GM12878 (cell line): ENCODE data around the gene NFATC3. TPM values are rescaled to one million over a fixed set of nuclear protein-coding genes. Genes with fewer than 3 reads are reported as not detected.

Source experiments
- ATAC-seq: fragments of 200-7000 bp; cut with Tn5 transposase; 3 replicates; pipeline ENCODE4 v1.9.1; 2020; ENCODE audit warnings: mild to moderate bottlenecking, moderate library complexity
- BruUV-seq: library from RNA; stranded (reverse); fragments of 400-500 nt; replicated peaks from 2 replicates; lab custom pipeline; 2021; lab: Mats Ljungman, UMichigan
- CTCF ChIA-PET: fragments of 300-600 bp; sonication (Branson Sonifier 250); formaldehyde crosslinking; extraction: SDS; loops from one replicate; lab custom pipeline; 2021; ENCODE audit warnings: inconsistent platforms; lab: Yijun Ruan, JAX
- POLR2A ChIA-PET: fragments of 350-600 bp; formaldehyde crosslinking; extraction: SDS; loops from one replicate; lab custom pipeline; 2021; ENCODE audit warnings: inconsistent platforms; lab: Charles Lee
- RAD21 ChIA-PET: fragments of 300-600 bp; sonication (Branson Sonifier 250); formaldehyde crosslinking; loops from one replicate; lab custom pipeline; 2023; ENCODE audit warnings: antibody characterized with exemption; ENCODE audit not compliant: unreplicated experiment; lab: Charles Lee
- SMC1A ChIA-PET: fragments of 300-600 bp; sonication (Branson Sonifier 250); formaldehyde crosslinking; loops from one replicate; lab custom pipeline; 2023; ENCODE audit not compliant: unreplicated experiment, uncharacterized antibody; lab: Charles Lee
- DNase-seq: peaks from one replicate; pipeline ENCODE4 v3.0.0-alpha.2; 2011; ENCODE audit warnings: low read depth, low spot score
- FAIRE-seq: peaks from 3 replicates; lab custom pipeline; 2011; peaks lifted over from hg19 to GRCh38; lab: Jason Lieb, UNC
- H2AFZ ChIP-seq: 2 replicates; pipeline ENCODE4 v1.6.0; 2011; ENCODE audit warnings: low read depth, low read length, control low read depth; ENCODE audit not compliant: control insufficient read depth
- H3K27ac ChIP-seq: 2 replicates; pipeline ENCODE4 v1.5.1; 2011; ENCODE audit warnings: control low read depth; ENCODE audit not compliant: control insufficient read depth, insufficient read depth
- H3K27me3 ChIP-seq, 2 experiments: replicated peaks in 1 of 2; 2 replicates each; pipeline versions ENCODE4 v1.6.0 to v1.6.1; 2011; ENCODE audit warnings: low read length in 1 of 2; ENCODE audit not compliant: control insufficient read depth in 2 of 2, insufficient read depth in 2 of 2
- H3K36me3 ChIP-seq, 2 experiments: 2 replicates each; pipeline ENCODE4 v1.5.1; 2011; ENCODE audit warnings: low read length in 1 of 2; ENCODE audit not compliant: control insufficient read depth in 2 of 2, insufficient read depth in 2 of 2
- H3K4me1 ChIP-seq: 2 replicates; pipeline ENCODE4 v1.6.1; 2011; ENCODE audit warnings: mild to moderate bottlenecking, low read length, moderate library complexity, mixed read lengths; ENCODE audit not compliant: control insufficient read depth, insufficient read depth
- H3K4me2 ChIP-seq: 2 replicates; pipeline ENCODE4 v1.6.0; 2011; ENCODE audit warnings: control low read depth; ENCODE audit not compliant: control insufficient read depth, insufficient read depth
- H3K4me3 ChIP-seq: fragments of 200-600 bp; sonication (generic); 2 replicates; pipeline ENCODE4 v1.5.1; 2016
- H3K79me2 ChIP-seq: 2 replicates; pipeline ENCODE4 v1.6.0; 2011; ENCODE audit warnings: low read length; ENCODE audit not compliant: control insufficient read depth, insufficient read depth
- H3K9ac ChIP-seq: 2 replicates; pipeline ENCODE4 v1.8.0; 2011; ENCODE audit warnings: low read length, control low read depth, mixed read lengths; ENCODE audit not compliant: control insufficient read depth, insufficient read depth
- H3K9me3 ChIP-seq: replicated peaks from 3 replicates; pipeline ENCODE4 v1.5.1; 2011; ENCODE audit warnings: mild to moderate bottlenecking, low read length; ENCODE audit not compliant: control insufficient read depth, insufficient read depth
- H4K20me1 ChIP-seq: 2 replicates; pipeline ENCODE4 v1.6.0; 2011; ENCODE audit not compliant: control insufficient read depth, insufficient read depth
- FOXK2 ChIP-seq: fragments of 450-650 bp; IDR thresholded peaks from 2 replicates; pipeline ENCODE4 v1.6.1; 2017; ENCODE audit warnings: mild to moderate bottlenecking, moderate library complexity
- POLR2AphosphoS5 ChIP-seq: IDR thresholded peaks from 2 replicates; pipeline ENCODE4 v1.6.1; 2011; ENCODE audit warnings: mild to moderate bottlenecking, low read length, inconsistent platforms
- RUNX3 ChIP-seq: IDR thresholded peaks from 2 replicates; pipeline ENCODE4 v1.6.1; 2012; ENCODE audit warnings: low read length, inconsistent platforms
- SIX5 ChIP-seq: IDR thresholded peaks from 2 replicates; pipeline ENCODE4 v1.6.1; 2011; ENCODE audit warnings: mild to moderate bottlenecking, low read depth, low read length, moderate library complexity; ENCODE audit not compliant: severe bottlenecking
- WGBS: methylation state at CpG from one replicate; pipeline ENCODE4 v1.1.6; 2016; ENCODE audit warnings: low lambda C conversion rate; ENCODE audit not compliant: insufficient replicate concordance, insufficient coverage; ENCODE audit errors: missing lambda C conversion rate; 5-methylcytosine and 5-hydroxymethylcytosine counted together
- in situ Hi-C: fragments of 300-500 bp; cut with MboI; formaldehyde crosslinking; loops from 9 replicates; pipeline ENCODE4 v1.14.3; 2018; ENCODE audit warnings: mixed read lengths
- intact Hi-C: fragments of 100-400 bp; cut with micrococcal nuclease; formaldehyde crosslinking; loops from one replicate; pipeline ENCODE4 v1.14.2; 2022; ENCODE audit not compliant: unreplicated experiment
- polyA plus RNA-seq, 11 experiments: library from polyadenylated mRNA; depleted of rRNA in 4 of 11; unstranded in 6 of 11; stranded (reverse) in 5 of 11; fragments of >200 nt; fragmentation: Nextera tagmentation in 4 of 11; fragmentation: Illumina TruSeq in 1 of 11; extraction: Ambion mirVana in 4 of 11; extraction: Trizol in 1 of 11; gene quantifications; 1 replicate in 1 of 11; 2 replicates in 10 of 11; pipeline versions ENCODE4 v1.2.1 to v1.2.3, GENCODE V29; 2011 to 2016; ENCODE audit warnings: inconsistent platforms in 2 of 11, missing spikeins in 2 of 11, low read depth in 1 of 11
- total RNA-seq, 4 experiments: library from RNA; depleted of rRNA in 3 of 4; stranded (reverse); fragments of >200 nt in 3 of 4; fragmentation: Illumina TruSeq in 1 of 4; extraction: Trizol in 1 of 4; gene quantifications; 2 replicates each; pipeline versions ENCODE4 v1.2.1 to v1.2.3, GENCODE V29; 2013 to 2021
- TF ChIP-seq, protein P1 (sequence below): fragments of 450-650 bp; IDR thresholded peaks from 2 replicates; pipeline ENCODE4 v1.6.1; 2016; ENCODE audit warnings: mild to moderate bottlenecking
- TF ChIP-seq, protein P2 (sequence below): fragments of 150-350 bp; IDR thresholded peaks from 2 replicates; pipeline ENCODE4 v1.6.1; 2014; ENCODE audit warnings: mild to moderate bottlenecking, low read depth, low read length

Gene NFATC3
- total and polyA plus RNA-seq, 10 of the 15 experiments (the other 5 are each of a cell fraction or from before 2014, with no cell fraction given), result 4.2 to 37.6 (median 24.9) TPM

DNA sequence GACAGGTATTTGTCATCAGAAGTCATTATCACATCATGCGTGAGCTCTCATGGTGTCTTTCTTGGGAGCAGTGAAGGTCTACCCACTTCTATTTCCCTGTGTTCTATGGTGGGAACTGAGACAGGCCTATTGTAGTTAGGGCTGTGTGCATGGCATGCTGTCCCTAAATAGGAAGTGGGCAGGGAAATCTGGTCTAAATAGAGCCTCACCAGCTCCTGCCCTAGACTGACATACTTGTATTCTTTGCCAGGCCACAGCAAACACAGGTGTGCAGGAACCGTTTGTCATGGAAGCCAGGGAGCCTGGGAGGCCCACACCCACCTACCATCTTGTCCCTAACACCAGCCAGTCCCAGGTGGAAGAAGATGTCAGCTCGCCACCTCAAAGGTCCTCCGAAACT is 189.3 kb downstream of the NFATC3 start:
- 98% methylated on average over 4 of the region's 4 CpGs for WGBS
- ChIA-PET CTCF (interaction anchor here (1.3 to 4.4 kb wide), 4 partner anchors 11 to 54 kb away, joined by 5 to 40 read pairs (median 13); partner anchors contain the start of genes PRMT7, SLC7A6 and SLC7A6OS), POLR2A (interaction anchor here (0.6 to 12.2 kb wide), 5 partner anchors 12 to 55 kb away, joined by 3 to 177 read pairs (median 3); no protein-coding TSS in a partner anchor), RAD21 (interaction anchor here (1.3 to 4.1 kb wide), 2 partner anchors 10 to 36 kb away, joined by 3 to 32 read pairs; partner anchors contain the start of genes PRMT7 and SLC7A6OS), SMC1A (interaction anchor here (1.0 to 18.5 kb wide), 5 partner anchors 4 to 181 kb away, joined by 4 to 253 read pairs (median 19); partner anchors contain the start of gene SLC7A6)
- intact Hi-C loops, result no loop called here
- Histone ChIP-seq H2AFZ (no peak overlapping the region), H4K20me1 (no peaks in the 10 kb centered on the region), H3K4me2 (peak overlapping the region; percentile 6), H3K4me3 (no peak overlapping the region), H3K27me3 (no peaks in the 10 kb centered on the region), H3K9ac (no peak overlapping the region), H3K27ac (peak overlapping the region; percentile 43), H3K79me2 (peaks cover 51% of the 10 kb centered on the region), H3K4me1 (peaks cover 41% of the 10 kb centered on the region), H3K9me3 (no peaks in the 10 kb centered on the region), H3K36me3 (peaks cover 9 to 18% of the 10 kb centered on the region in 2 experiments; a peak in 3 of 4 replicates)
- TF ChIP-seq SIX5, result no peak
- no peak for TF ChIP-seq POLR2AphosphoS5
- TF ChIP-seq RUNX3, result no peak
- no peak for TF ChIP-seq FOXK2
- TF ChIP-seq, protein P1, sequence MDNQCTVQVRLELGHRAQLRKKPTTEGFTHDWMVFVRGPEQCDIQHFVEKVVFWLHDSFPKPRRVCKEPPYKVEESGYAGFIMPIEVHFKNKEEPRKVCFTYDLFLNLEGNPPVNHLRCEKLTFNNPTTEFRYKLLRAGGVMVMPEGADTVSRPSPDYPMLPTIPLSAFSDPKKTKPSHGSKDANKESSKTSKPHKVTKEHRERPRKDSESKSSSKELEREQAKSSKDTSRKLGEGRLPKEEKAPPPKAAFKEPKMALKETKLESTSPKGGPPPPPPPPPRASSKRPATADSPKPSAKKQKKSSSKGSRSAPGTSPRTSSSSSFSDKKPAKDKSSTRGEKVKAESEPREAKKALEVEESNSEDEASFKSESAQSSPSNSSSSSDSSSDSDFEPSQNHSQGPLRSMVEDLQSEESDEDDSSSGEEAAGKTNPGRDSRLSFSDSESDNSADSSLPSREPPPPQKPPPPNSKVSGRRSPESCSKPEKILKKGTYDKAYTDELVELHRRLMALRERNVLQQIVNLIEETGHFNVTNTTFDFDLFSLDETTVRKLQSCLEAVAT, result no peak
- TF ChIP-seq, protein P2, sequence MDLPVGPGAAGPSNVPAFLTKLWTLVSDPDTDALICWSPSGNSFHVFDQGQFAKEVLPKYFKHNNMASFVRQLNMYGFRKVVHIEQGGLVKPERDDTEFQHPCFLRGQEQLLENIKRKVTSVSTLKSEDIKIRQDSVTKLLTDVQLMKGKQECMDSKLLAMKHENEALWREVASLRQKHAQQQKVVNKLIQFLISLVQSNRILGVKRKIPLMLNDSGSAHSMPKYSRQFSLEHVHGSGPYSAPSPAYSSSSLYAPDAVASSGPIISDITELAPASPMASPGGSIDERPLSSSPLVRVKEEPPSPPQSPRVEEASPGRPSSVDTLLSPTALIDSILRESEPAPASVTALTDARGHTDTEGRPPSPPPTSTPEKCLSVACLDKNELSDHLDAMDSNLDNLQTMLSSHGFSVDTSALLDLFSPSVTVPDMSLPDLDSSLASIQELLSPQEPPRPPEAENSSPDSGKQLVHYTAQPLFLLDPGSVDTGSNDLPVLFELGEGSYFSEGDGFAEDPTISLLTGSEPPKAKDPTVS, result no peak
- FAIRE-seq, result no peak
- BruUV-seq, result no TSS peak
- in situ Hi-C loops, result no loop called here
- ATAC-seq, result no peak
- DNase-seq, result no peak
